Amniotic stem cell (primary cell): ENCODE results near the gene TULP3.

Experiments used
- DNase-seq: peaks from one replicate; lab custom pipeline; 2025; lab: John Stamatoyannopoulos, UW

TULP3 gene

DNA sequence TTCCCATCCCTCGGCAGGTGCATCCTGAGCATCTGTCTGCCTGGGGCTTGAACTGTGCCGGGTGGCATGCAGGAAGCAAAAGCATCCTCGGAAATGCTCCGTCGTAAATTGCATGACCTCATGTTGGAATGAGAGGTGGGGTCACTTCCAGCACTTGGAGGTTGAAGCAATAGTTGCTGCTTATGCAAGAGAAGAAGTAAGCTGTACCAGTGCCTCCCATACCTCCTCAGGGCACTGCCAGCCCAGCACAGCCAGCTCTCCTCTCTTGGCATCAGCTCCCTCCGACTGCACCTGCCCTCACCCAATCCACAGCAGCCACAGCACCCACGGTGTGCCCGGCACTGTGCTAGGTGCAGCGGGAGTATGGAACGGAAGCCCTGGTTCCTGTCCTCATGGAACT is 80.1 kb downstream of the TULP3 start:
- DNase-seq, result no peak

DNA sequence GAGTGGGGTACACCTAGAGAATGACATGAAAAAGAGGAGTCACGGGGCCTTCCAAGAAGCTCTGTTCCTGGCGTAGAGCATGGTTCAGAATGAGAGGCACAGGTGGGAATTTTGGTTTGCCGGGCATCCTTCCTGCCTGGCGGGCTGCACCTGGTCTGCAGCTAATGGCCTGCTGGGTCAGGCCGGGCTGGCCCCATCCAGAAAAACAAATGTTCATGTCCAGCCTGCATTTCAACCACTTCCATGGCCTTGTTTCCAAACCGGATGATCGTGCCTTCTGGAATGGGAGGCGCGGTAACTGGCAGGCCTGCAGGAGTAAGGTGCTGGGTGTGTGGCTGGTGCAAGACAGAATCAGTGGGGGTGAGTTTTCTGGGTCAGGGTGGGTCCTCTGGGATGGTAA is 82.9 kb downstream of the TULP3 start:
- DNase-seq, result no peak

DNA sequence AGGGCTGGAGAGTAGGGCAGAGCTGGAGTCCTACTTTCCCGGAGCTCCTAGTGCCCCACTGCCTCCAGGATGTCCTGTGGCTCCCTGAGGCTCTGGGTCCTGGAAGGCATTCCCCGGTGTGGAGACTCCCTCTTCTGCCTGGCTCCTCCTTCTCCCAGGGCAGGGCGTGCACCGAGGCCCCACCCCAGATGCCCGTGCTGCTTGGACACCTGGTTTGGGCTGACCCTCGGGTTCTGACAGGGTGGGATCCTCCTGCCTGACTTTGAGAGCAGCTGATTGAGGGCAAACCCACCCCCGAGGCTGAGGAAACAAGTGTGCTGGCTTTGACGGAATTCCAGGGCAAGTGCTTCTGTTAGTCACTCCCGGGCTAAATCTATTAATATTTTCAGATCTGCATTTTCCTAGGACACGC is 83.9 kb downstream of the TULP3 start:
- no peak for DNase-seq

DNA sequence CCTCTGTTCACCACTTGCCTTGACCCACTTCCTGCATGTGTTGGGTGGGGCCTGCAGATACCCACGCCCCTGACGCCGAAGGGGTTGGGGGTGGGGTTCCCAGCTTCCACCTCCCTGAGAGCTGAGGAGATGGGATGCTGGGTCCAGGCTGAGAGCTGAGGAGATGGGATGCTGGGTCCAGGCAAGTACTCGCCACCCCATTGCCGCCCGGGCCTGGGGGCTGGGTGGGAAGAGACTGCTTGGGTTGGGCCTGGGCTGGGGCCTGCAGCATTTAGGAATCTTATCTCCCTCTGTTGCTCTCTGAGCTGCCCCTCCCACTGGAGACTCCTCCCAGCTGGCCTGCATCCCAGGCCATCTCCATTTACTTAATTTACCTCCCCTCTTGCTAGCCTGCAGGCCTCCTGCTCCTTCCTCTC is 85.9 kb downstream of the TULP3 start:
- DNase-seq, result no peak

DNA sequence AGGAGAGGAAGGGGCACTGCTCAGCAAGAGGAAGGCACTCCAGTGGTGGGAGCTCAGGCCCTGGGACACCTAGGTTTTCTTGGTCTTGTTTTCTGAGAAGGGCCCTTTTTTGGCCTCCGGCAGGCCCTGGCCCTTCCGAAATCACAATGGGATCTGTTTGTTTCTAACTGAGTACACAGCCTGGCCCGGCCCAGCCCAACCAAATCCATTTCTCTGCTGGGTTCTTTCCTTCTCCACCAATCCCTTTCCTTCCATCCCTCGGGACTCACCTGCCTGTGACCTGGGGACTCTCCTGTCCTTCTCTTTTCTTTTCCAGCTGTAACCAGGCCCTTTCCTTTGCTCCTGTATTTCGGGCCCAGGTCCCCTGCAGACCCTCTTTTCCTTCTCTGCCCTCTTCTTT is 87.1 kb downstream of the TULP3 start:
- no peak for DNase-seq

DNA sequence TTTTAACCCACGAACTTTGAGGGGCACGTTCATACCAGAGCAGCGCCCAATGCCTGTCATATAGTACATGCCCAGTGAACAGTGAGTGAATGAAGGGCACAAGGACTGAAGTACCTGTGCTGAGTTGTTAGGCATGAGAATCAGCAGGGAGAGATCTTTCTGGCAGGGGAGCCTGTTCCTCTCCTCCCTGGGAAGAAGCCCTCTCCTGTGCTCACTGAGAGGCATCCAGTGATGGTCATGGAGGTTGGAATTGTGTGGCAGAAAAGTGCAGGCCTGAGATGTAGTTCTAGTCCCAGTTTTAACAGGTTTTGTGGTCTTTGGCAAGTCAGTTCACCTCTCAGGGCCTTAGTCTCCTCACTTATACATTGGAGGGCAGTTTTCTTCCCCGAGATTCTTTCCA is 89.1 kb downstream of the TULP3 start:
- DNase-seq, result no peak

DNA sequence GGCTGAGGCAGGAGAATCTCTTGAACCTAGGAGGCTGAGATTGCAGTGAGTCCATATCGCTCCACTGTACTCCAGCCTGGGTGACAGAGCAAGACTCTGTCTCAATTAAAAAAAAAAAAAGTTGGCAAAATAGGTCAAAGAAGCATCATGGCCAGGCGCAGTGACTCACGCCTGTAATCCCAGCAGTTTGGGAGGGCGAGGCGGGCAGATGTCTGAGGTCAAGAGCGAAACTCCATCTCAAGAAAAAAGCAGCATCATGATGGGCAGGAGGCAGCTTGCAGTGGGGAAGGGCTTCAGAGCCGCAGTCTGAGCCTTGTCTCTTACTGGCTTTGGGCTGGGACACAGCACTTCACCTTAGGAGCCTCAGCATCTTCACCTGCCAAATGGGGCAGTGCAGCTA is 89.9 kb downstream of the TULP3 start:
- no peak for DNase-seq

DNA sequence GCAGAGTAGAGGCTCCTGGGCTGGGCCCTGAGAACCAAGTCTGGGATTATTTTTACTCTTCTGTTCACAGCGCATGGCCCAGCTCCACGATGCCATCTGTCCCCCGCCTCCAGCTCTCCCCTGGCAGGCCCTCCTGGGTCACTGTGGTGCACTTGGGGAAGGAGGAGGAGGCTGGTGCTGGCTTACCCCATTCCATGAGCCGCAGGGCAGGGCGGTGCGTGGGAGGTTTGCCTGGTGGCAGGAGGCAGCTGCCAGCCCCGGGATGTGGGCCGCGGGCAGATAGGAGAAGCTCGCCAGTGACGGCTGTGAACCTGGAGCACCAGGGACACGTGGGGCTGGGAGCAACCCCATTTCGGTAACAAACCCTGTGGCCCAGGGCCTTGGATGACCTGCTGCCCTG is 91.7 kb downstream of the TULP3 start:
- DNase-seq, result no peak

DNA sequence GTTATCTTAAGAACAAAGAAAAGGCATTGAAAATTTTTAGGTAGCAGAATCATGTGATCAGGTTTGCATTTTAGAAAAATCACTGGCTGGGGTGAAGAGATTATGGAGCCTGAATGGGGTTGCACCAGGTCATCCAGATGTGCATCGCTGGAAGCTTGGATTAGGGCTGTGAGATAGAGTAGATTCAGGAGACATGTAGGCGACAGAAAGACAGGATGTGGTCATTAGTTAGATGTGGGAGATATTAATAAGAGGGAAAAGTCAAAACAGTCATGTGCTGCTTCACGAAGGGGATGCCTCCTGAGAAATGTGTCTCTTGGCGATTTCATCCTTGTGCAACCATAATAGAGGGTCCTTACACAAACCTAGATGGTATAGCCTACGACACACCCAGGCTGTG is 93.6 kb downstream of the TULP3 start:
- no peak for DNase-seq

DNA sequence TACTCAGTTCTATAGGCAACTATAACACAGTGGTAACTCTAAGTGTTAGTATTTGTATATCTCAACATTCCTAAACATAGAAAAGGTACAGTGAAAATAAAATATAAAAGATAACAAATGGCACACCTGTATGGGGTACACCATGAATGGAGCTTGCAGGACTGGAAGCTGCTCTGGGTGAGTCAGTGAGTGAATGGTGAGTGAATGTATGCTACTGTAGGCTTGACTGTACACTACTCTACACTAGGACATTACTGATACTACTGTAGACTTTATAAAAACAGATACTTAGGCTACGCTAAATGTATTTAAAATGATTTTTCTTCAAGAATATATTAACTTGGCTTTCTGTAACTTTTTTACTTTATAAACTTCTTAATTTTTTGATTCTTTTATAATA is 94.0 kb downstream of the TULP3 start:
- DNase-seq, result no peak

DNA sequence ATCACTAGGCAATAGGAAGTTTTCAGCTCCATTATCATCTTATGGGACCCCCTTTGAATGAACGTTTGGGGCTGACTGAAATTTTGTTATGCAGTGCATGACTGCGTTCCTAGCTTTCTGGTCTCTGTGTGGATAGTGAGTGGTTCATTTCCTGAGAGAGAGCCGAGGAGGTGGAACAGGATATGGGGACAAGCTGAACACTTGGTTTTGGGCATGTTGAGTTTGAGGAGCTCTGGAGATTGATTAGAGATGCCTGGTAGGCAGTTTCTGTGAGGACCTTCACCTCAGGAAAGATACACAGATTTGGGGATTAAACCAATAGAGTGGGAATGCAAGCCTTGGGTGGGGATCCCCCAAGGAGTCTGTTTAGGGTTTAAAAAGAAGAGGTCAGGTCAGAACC is 96.2 kb downstream of the TULP3 start:
- DNase-seq, result no peak

DNA sequence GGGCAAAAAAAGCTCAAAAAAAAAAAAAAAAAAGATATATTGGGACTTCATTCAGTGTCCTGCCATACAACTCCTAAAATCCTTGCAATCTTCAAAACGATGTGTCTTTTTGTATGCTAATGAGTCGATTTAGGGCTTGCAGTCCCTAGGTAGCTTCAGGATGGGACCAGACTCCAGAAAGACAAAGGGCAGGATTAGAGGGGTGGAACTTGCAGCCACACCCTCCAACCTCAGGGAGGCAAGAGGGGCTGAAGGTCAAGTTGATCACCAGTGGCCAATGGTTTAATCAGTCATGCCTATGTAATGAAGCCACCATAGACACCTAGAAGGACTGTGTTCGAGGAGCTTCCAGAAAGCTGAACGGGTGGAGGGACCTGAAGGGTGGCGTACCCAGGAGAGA is 97.8 kb downstream of the TULP3 start:
- DNase-seq, result no peak
